Activated CD4-positive, alpha-beta T cell treated with anti-CD3 and anti-CD28 coated beads, Interleukin-2, amount 10 ng/mL, durations not matched to agents 24 days and 14 days (primary cell): ENCODE measurements around the gene CHD3. TPM values are rescaled to one million over a fixed set of nuclear protein-coding genes. Genes with fewer than 3 reads are reported as not detected.

ENCODE experiments used
- DNase-seq: peaks from one replicate; pipeline ENCODE4 v3.0.0; 2022
- H3K27ac Mint-ChIP-seq: one replicate; pipeline ENCODE4 v1.8.0; 2022; ENCODE audit warnings: mild to moderate bottlenecking, mixed read lengths
- H3K27me3 Mint-ChIP-seq: one replicate; pipeline ENCODE4 v1.8.0; 2022; ENCODE audit warnings: mixed read lengths
- H3K36me3 Mint-ChIP-seq: one replicate; pipeline ENCODE4 v1.8.0; 2022; ENCODE audit warnings: low read depth, mild to moderate bottlenecking, mixed read lengths
- H3K4me1 Mint-ChIP-seq: one replicate; pipeline ENCODE4 v1.8.0; 2021; ENCODE audit warnings: mixed read lengths
- H3K4me3 Mint-ChIP-seq: one replicate; pipeline ENCODE4 v1.8.0; 2022; ENCODE audit warnings: mild to moderate bottlenecking, moderate library complexity, mixed read lengths
- H3K9me3 Mint-ChIP-seq: one replicate; pipeline ENCODE4 v1.8.0; 2021; ENCODE audit warnings: mixed read lengths
- intact Hi-C: fragments of 100-400 bp; cut with micrococcal nuclease; formaldehyde crosslinking; loops from one replicate; pipeline ENCODE4 v1.15.1; 2023
- total RNA-seq: library from RNA; stranded (reverse); gene quantifications from 2 replicates; pipeline ENCODE4 v1.2.3, GENCODE V29; 2022

CHD3 gene
- 152 and 158 TPM in 2 replicates for total RNA-seq

- Mint-ChIP-seq H3K4me1 (peaks cover 9% of the 10 kb centered on the region), H3K9me3 (no peaks in the 10 kb centered on the region), H3K27ac (peak within 1 kb of the TSS; percentile 47), H3K27me3 (no peaks in the 10 kb centered on the region), H3K4me3 (no peak within 1 kb of the TSS), H3K36me3 (peaks cover 29% of the 10 kb centered on the region)
- peak; percentile 83 for DNase-seq
- intact Hi-C loops: loop anchor here (5.0 kb wide), 2 partner anchors 44 to 201 kb away; partner anchors contain the start of genes CNTROB, TP53, TRAPPC1 and WRAP53
These were observed at the start of gene CHD3 for GRCh38 chr17:7888184-7888920. Gene CHD3, plus strand, starts transcription at chr17:7888789. Its CDS starts 212 bp downstream, at chr17:7889001.

GRCh38 chr17:7839190-7839875 lies 49.3 kb upstream of the CHD3 start:
- peak; percentile 68 for DNase-seq
- H3K27ac Mint-ChIP-seq: peak overlapping the region; percentile 57
- H3K4me3 Mint-ChIP-seq: peak overlapping the region; percentile 87
- peaks cover 2% of the 10 kb centered on the region for H3K27me3 Mint-ChIP-seq
- intact Hi-C loops: loop anchor here (10.0 kb wide), 1 partner anchor 265 kb away; the partner anchor contains the start of gene CD68
- H3K9me3 Mint-ChIP-seq: no peaks in the 10 kb centered on the region
- H3K36me3 Mint-ChIP-seq: peaks cover 29% of the 10 kb centered on the region
- peaks cover 66% of the 10 kb centered on the region for H3K4me1 Mint-ChIP-seq

- H3K36me3 Mint-ChIP-seq: peaks cover 32% of the 10 kb centered on the region
- intact Hi-C loops: loop anchor here (5.0 to 10.0 kb wide), 6 partner anchors 265 to 605 kb away; partner anchors contain the start of genes CD68, DVL2, FGF11 and HES7
- peaks cover 2% of the 10 kb centered on the region for H3K27me3 Mint-ChIP-seq
- H3K9me3 Mint-ChIP-seq: no peaks in the 10 kb centered on the region
- H3K4me3 Mint-ChIP-seq: peak overlapping the region; percentile 99
- peaks cover 64% of the 10 kb centered on the region for H3K4me1 Mint-ChIP-seq
- H3K27ac Mint-ChIP-seq: peak overlapping the region; percentile 0
- peak; percentile 68 for DNase-seq
These were observed 48.7 kb upstream of the CHD3 start for GRCh38 chr17:7839876-7840261.

- H3K4me1 Mint-ChIP-seq: peaks cover 61% of the 10 kb centered on the region
These were observed 48.1 kb upstream of the CHD3 start for GRCh38 chr17:7840441-7840840.

GRCh38 chr17:7840875-7841274 lies 47.7 kb upstream of the CHD3 start:
- intact Hi-C loops: loop anchor here (1.0 to 10.0 kb wide), 6 partner anchors 281 to 606 kb away; partner anchors contain the start of genes DVL2, FGF11, HES7 and PER1
- Mint-ChIP-seq H3K4me3 (peak overlapping the region; percentile 99), H3K9me3 (no peaks in the 10 kb centered on the region), H3K36me3 (peaks cover 40% of the 10 kb centered on the region), H3K27me3 (peaks cover 2% of the 10 kb centered on the region), H3K4me1 (peaks cover 63% of the 10 kb centered on the region), H3K27ac (peak overlapping the region; percentile 90)
- DNase-seq: no peak

More at GRCh38 chr17:7840441-7840840, 48.1 kb upstream of the CHD3 start:
- intact Hi-C loops: loop anchor here (5.0 to 10.0 kb wide), 5 partner anchors 282 to 606 kb away; partner anchors contain the start of genes DVL2, FGF11, HES7 and PHF23
- H3K36me3 Mint-ChIP-seq: peaks cover 36% of the 10 kb centered on the region
- peak overlapping the region; percentile 90 for H3K27ac Mint-ChIP-seq
- DNase-seq: no peak
- H3K4me3 Mint-ChIP-seq: peak overlapping the region; percentile 99
- peaks cover 2% of the 10 kb centered on the region for H3K27me3 Mint-ChIP-seq
- H3K9me3 Mint-ChIP-seq: no peaks in the 10 kb centered on the region

GRCh38 chr17:7841396-7841914 lies 47.1 kb upstream of the CHD3 start:
- Mint-ChIP-seq H3K27ac (peak overlapping the region; percentile 100), H3K27me3 (peaks cover 2% of the 10 kb centered on the region), H3K36me3 (peaks cover 44% of the 10 kb centered on the region), H3K4me3 (peak overlapping the region; percentile 99), H3K4me1 (peaks cover 60% of the 10 kb centered on the region), H3K9me3 (no peaks in the 10 kb centered on the region)
- peak; percentile 91 for DNase-seq
- intact Hi-C loops: loop anchor here (1.0 to 10.0 kb wide), 6 partner anchors 281 to 607 kb away; partner anchors contain the start of genes DVL2, FGF11, HES7 and PER1

- intact Hi-C loops: loop anchor here (1.0 to 10.0 kb wide), 11 partner anchors 8 to 607 kb away; partner anchors contain the start of genes CNTROB, DVL2, FGF11 and HES7
- H3K9me3 Mint-ChIP-seq: no peaks in the 10 kb centered on the region
- H3K27me3 Mint-ChIP-seq: peaks cover 2% of the 10 kb centered on the region
- H3K27ac Mint-ChIP-seq: peak overlapping the region; percentile 100
- peak; percentile 96 for DNase-seq
- peak overlapping the region; percentile 99 for H3K4me3 Mint-ChIP-seq
- peaks cover 49% of the 10 kb centered on the region for H3K36me3 Mint-ChIP-seq
- peaks cover 58% of the 10 kb centered on the region for H3K4me1 Mint-ChIP-seq
These were observed 46.6 kb upstream of the CHD3 start for GRCh38 chr17:7841915-7842379.

- no peaks in the 10 kb centered on the region for H3K9me3 Mint-ChIP-seq
- peak; percentile 97 for DNase-seq
- H3K4me1 Mint-ChIP-seq: peaks cover 51% of the 10 kb centered on the region
- H3K27me3 Mint-ChIP-seq: peaks cover 2% of the 10 kb centered on the region
- H3K4me3 Mint-ChIP-seq: peak overlapping the region; percentile 99
- H3K36me3 Mint-ChIP-seq: peaks cover 53% of the 10 kb centered on the region
- intact Hi-C loops: loop anchor here (1.0 to 10.0 kb wide), 11 partner anchors 8 to 608 kb away; partner anchors contain the start of genes CNTROB, DVL2, FGF11 and HES7
- peak overlapping the region; percentile 100 for H3K27ac Mint-ChIP-seq
These were observed 46.0 kb upstream of the CHD3 start for GRCh38 chr17:7842380-7843256.

GRCh38 chr17:7843257-7843535 lies 45.4 kb upstream of the CHD3 start:
- no peak for DNase-seq
- peaks cover 49% of the 10 kb centered on the region for H3K4me1 Mint-ChIP-seq
- H3K27ac Mint-ChIP-seq: peak overlapping the region; percentile 100
- H3K4me3 Mint-ChIP-seq: peak overlapping the region; percentile 99
- peaks cover 2% of the 10 kb centered on the region for H3K27me3 Mint-ChIP-seq
- intact Hi-C loops: loop anchor here (1.0 to 10.0 kb wide), 8 partner anchors 44 to 608 kb away; partner anchors contain the start of genes CNTROB, DVL2, FGF11 and HES7
- H3K9me3 Mint-ChIP-seq: no peaks in the 10 kb centered on the region
- peaks cover 57% of the 10 kb centered on the region for H3K36me3 Mint-ChIP-seq

GRCh38 chr17:7843536-7844291 lies 44.9 kb upstream of the CHD3 start:
- peak; percentile 97 for DNase-seq
- intact Hi-C loops: loop anchor here (1.0 to 10.0 kb wide), 9 partner anchors 44 to 609 kb away; partner anchors contain the start of genes CNTROB, DVL2, FGF11 and HES7
- Mint-ChIP-seq H3K27me3 (peaks cover 2% of the 10 kb centered on the region), H3K4me3 (peak overlapping the region; percentile 99), H3K9me3 (no peaks in the 10 kb centered on the region), H3K4me1 (peaks cover 45% of the 10 kb centered on the region), H3K27ac (peak overlapping the region; percentile 100), H3K36me3 (peaks cover 58% of the 10 kb centered on the region)

GRCh38 chr17:7844292-7845154 lies 44.1 kb upstream of the CHD3 start:
- Mint-ChIP-seq H3K36me3 (peaks cover 56% of the 10 kb centered on the region), H3K4me1 (peaks cover 37% of the 10 kb centered on the region), H3K27me3 (peaks cover 2% of the 10 kb centered on the region), H3K4me3 (peak overlapping the region; percentile 99), H3K27ac (peak overlapping the region; percentile 100), H3K9me3 (no peaks in the 10 kb centered on the region)
- DNase-seq: peak; percentile 96
- intact Hi-C loops: loop anchor here (2.0 to 10.0 kb wide), 6 partner anchors 158 to 610 kb away; partner anchors contain the start of genes DVL2, FGF11, HES7 and PHF23
